ENCODE data around the gene SH3GLB1.

The SH3GLB1 gene

DNA sequence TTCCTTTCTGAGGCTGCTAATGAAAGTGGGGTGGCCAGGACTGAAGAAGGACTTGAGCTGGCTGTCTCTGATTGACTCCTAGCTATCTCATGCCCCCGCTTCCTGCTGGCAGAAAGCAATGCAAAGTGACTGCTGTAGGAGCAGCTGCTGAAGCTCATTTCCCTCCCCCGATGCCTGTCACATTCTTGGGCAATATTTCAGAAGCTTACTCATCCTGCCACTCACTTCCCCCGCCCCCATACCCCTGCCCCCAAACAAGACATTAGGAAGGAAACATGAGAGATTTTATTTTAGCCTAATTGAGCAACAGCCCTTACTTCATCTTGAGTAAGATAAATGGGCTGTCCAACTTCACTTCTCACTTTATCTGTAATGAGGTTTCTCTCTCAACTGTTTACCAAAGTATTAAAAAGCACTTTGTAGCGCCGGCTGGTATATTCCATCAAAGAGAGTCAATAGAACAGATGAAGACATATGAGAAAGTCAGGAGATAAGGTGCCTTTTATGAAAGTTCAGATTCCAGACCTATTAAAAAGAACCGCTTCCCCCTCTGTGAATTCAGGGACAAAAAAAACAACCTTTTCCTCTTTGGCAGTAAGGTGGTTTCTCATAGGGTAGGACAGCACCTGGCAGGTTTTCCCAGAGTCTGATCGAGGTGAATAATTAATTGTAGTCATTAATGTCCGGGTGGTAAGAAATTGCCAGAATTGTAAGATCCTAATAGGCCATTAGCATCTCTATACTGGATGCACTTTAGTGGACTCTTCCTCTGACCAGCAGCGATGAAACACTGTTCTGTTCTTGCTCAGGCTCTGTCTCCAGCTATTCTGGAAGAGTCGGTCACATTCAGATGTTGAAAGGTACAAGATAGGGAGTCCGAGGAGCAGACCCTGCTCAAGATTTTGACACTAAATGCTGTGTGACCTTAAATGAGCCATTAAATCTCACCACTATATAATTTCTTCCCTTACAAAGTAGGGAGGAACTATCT, 70.2 kb downstream of the SH3GLB1 start:
- DNase-seq = peak; percentile 53 to 81

DNA sequence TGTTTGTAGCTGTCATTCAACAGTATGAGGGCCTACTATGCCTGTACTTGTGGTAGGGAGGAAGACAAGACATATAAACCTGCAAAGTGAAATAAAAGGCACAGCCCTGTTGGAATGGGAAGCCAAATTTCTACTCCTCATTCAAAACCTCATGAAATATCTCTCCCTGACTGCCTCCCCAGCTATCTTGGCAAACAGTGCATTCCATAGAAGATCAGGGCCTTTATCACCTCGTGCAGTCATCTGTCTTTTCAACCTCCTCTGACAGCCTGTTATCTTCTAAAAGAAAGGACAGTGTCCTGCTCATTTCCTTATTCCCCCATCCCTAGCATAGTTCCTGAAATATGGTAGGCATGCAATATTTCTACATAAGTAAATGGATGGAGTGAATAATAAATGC, 71.0 kb downstream of the SH3GLB1 start:
- DNase-seq = no peak

DNA sequence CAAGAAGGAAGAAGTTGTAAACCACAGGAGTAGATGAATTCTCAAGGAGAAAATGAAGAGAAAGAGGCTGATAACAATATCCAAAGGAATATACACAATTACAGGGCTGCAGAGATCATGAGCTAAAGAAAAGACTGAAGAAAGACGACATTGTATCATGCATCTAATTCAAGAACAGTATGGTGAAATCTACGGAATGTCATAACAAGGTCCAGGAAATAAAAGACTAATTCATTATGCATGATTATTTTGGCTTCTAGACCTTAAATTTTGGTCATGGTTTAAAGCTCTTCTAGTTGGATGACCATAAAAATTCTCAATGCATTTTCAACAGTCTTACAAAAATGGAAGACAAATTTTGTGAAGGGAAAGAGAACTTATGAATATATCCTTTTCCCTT, 71.7 kb downstream of the SH3GLB1 start:
- no peak for DNase-seq

DNA sequence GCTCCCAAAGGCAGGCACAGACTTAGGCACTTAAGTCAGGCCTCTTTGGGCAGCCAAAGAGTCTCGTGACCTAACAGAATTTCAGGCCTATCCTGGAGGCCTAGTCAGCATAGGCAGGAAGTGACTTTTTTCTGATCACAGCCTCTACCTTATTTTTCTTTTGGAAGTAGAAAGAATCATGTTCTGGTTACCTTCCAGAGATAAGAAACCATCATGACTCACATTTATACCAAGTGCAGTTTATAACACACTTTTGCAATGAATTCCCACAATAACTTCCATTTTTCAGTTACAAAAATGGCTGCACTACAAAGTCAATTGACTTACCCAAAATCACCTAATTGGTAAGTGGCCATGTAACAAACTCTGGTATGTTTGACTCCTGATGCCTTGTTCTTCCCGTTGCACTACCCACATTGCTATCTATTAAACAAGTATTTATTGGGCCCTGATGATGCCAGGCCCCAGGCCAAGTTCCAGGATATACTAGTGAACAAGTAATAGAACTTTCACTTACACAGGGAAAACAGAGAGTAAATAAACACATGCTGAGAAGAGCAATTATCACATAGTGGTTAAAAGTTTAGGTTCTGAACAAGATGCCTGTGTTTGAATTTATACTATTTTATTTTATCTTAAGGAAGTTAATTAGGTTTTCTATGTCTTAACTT, 74.3 kb downstream of the SH3GLB1 start:
- DNase-seq = no peak

DNA sequence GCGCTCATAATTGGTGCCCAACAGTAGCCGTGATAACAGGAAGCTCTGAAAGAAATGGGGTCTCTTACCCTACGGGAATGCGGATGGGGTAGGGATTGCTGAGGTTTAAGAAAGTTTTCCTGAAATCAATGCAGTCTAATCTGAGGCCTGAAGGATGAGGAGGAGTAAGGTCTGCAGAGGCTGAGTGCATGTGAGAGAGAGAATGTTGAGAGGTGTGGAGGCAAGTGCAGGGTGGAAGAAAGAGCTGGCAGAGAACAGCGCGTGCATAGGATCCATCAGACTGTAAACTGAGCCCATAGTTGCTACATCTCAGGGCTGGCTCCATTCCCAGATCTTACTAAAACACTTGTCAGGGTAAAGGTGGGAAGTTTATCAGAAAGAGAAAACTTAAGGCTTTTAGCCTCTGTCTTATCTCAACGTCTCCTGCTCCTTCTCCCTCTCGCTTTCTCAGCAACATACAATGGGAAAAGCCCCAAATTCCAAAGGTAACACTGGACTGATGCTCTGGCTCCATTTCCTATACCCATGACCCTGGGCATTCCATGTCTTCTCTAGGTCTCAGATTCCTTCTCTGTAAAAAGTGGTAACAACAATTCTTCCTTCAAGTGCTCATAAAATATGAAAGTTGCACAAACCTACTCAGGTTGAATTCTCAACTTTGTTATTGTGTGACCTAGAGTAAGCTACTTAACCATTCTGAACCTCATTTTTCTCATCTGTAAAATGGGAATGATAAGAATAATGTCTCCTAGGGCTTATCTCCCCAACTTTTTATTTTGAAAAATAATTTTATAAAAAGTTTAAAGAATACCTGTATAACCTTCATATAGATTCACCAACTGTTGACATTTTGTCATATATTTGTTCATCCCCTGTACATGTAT, 75.2 kb downstream of the SH3GLB1 start:
- DNase-seq = no peak

DNA sequence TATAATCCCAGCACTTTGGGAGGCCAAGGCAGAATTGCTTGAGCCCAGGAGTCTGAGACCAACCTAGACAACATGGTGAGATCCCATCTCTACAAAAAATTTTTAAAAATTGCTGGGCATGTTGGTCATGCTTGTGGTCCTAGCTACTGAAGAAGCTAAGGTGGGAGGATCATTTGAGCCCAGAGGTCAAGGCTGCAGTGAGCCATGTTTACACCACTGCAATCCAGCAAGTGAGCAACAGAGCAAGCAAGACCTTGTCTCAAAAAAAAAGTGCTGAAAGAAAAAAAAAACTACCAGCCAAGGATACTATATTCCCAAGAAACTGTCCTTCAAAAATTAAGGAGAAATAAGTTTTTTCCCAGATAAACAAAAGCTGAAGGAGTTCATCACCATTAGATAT, 78.1 kb downstream of the SH3GLB1 start:
- no peak for DNase-seq

DNA sequence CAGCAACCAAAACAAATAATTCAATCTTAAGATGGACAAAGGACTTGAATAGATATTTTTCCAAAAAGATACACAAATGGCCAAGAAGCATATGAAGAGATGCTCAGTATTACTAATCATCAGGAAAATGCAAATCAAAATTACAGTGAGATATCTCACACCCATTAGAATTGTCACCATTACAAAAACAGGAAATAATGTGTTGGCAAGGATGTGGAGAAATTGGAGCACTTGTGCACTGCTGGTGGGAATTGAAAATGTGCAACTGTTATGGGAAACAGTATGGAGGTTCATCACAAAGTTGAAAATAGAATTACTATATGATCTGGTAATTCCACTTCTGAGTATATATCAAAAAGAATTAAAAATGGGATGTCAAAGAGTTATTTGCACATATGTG, 83.2 kb downstream of the SH3GLB1 start:
- DNase-seq = no peak

DNA sequence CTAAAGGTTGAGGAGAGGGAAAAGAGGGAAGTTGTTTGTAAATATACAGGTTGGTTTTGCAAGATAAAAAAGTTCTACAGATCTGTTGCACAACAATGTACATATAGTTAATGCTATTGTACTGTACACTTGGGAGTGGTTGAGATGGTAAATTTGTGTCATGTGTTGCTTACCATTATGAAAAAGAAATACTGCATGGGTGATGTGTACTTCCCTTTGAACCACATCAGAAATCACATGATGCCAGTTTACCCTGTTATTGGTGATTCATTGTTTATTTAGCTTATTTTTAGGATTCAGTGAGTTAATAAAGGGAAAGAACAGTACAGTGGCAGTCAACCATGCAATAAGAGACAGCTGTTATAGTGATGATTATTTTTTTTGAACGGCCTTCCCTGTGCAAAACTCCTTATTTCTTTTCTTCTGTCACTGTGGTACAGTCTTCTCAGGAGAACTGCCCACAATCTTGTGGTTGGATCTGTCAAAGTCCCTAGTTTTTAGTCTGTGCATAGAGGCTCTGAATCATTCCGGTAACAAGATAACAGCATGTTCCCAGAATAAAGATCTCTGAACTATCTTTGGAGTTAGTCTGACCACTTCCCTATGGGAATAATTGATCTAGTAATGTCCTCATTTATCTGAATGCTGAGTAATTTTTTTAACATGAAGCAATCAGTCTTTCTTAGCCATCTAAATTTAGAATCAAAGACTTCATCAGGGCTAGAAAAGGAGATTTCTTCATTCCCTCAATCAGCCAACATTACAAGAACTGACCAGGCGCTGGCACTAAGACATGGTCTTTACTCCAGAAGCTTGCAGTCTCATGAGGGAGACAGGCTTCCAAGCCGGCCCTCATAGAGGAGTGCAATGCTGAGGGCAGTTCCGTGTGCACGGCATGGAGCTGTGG, 84.2 kb downstream of the SH3GLB1 start:
- DNase-seq = peak in 1 of 2 experiments; percentile 10

DNA sequence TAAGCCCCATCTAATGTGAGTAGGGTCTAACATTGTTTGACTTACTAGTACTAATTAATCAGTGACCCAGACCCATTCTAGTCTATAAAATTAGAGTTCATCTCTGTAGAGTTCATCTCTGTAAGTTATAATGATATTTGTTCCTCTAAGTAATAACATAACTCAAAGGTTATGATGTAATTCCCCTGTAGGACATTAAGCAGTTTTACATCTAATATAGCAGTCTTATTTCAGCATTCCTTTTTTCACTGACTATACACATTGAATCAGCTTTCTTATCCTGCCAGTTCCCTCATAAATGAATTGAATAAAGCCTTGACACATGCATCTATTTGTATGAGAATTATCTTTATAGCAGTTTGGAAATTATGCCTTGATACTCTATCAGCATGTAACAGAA, 90.9 kb downstream of the SH3GLB1 start:
- no peak for DNase-seq
